ENCODE data around the gene HUWE1. TPM values are rescaled to one million over a fixed set of nuclear protein-coding genes. Genes with fewer than 3 reads are reported as not detected.
A peak's percentile ranks its signal among the peaks of the same experiment; 100 is the strongest.

The HUWE1 gene
- 100 to 1,000 TPM; 136 to 200 (median 152) TPM for total RNA-seq
- long read RNA-seq, donor 1, partial matches to known transcripts, result 24 of 31 reads
- long read RNA-seq, donor 1, other reads (novel, unspliced or antisense), result 7 of 31 reads
- long read RNA-seq, donor 2, partial matches to known transcripts, result 8 of 10 reads
- long read RNA-seq, donor 2, other reads (novel, unspliced or antisense), result 2 of 10 reads

- DNase-seq, result peak; percentile 87 to 88 (median 88)
- intact Hi-C loops (cut with DNase I, micrococcal nuclease), result no loop called here
- TF ChIP-seq CTCF (IDR thresholded peaks at IDR 0.05), result no peak
- Histone ChIP-seq H3K4me3 (peak within 1 kb of the TSS; percentile 56), H3K36me3 (ENCODE audit: low read depth) (no peaks in the 10 kb centered on the region), H3K9me3 (no peaks in the 10 kb centered on the region), H3K4me1 (ENCODE audit: low read depth) (peaks cover 6% of the 10 kb centered on the region)
- ATAC-seq, result peak; percentile 57
Measured at GRCh38 chrX:53686151-53686885, at the start of gene HUWE1. Gene HUWE1 (minus strand): TSS chrX:53686719. CDS start chrX:53654107, 32,612 bp downstream.

DNA sequence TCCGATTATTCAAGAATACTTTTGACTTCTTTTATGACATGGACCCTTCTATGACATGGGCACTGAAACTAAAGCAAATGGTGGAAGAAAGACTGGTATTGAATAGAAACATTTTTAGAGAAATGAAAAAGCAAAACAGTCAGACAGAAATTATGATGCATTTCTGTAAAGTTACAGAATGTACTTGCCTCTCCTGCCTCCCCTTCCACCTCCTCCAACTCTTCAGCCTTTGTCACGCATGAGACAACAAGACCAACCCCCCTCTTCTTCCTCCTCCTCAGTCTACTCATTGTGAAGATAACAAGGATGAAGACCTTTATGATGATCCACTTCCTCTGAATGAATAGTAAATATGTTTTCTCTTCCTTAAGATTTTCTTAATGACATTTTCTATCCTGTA lies 46.3 kb upstream of the HUWE1 start:
- Histone ChIP-seq H3K4me3 (no peak overlapping the region), H3K9me3 (no peaks in the 10 kb centered on the region), H3K36me3 (ENCODE audit: low read depth) (no peaks in the 10 kb centered on the region), H3K4me1 (ENCODE audit: low read depth) (no peaks in the 10 kb centered on the region)
- ATAC-seq, result no peak
- DNase-seq, result no peak
- TF ChIP-seq CTCF (IDR thresholded peaks at IDR 0.05), result no peak
- intact Hi-C loops (cut with DNase I, micrococcal nuclease), result no loop called here

DNA sequence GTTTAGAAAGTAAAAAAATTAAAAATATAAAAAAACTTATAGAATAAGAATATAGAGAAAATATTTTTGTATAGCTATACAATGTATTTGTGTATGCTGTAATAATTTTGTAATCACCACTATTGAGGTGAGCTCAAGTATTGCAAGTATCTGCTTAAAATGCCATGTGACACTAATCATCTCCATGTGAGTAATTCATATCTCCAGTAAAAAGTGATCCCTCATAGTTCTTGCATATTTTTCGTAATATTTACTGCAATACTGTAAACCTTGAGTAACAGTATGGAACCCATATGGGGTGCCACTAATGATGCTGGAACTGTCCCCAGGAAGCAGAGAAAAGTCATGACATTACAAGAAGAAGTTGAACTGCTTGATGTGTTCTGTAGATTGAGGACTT lies 43.2 kb upstream of the HUWE1 start:
- no peaks in the 10 kb centered on the region for H3K4me1 ChIP-seq (ENCODE audit: low read depth)
- ATAC-seq (no peak), DNase-seq (no peak)
- no peaks in the 10 kb centered on the region for H3K36me3 ChIP-seq (ENCODE audit: low read depth)
- intact Hi-C loops (cut with DNase I, micrococcal nuclease), result no loop called here
- no peak overlapping the region for H3K4me3 ChIP-seq
- no peak for TF ChIP-seq CTCF (IDR thresholded peaks at IDR 0.05)
- no peaks in the 10 kb centered on the region for H3K9me3 ChIP-seq

DNA sequence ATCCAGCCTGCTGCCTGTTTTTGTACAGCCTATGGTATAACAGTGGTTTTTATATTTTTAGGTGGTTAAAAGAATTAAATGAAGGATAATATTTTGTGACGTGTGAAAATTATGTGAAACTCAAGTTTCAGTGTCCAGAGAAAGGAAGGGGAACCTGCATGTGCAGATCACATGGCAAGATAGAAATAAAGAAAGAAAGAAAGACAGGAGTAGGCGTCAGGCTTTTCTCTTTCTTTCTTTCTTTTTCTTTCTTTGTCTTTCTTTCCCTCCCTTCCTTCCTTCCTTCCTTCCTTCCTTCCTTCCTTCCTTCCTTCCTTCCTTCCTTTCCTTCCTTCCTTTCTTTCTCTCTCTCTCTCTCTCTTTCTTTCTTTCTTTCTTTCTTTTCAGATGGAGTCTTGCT lies 42.0 kb upstream of the HUWE1 start:
- no peaks in the 10 kb centered on the region for H3K36me3 ChIP-seq (ENCODE audit: low read depth)
- DNase-seq (no peak), ATAC-seq (no peak)
- intact Hi-C loops (cut with DNase I, micrococcal nuclease), result no loop called here
- no peak for TF ChIP-seq CTCF (IDR thresholded peaks at IDR 0.05)
- H3K4me1 ChIP-seq (ENCODE audit: low read depth), result no peaks in the 10 kb centered on the region
- H3K9me3 ChIP-seq, result no peaks in the 10 kb centered on the region
- H3K4me3 ChIP-seq, result no peak overlapping the region

DNA sequence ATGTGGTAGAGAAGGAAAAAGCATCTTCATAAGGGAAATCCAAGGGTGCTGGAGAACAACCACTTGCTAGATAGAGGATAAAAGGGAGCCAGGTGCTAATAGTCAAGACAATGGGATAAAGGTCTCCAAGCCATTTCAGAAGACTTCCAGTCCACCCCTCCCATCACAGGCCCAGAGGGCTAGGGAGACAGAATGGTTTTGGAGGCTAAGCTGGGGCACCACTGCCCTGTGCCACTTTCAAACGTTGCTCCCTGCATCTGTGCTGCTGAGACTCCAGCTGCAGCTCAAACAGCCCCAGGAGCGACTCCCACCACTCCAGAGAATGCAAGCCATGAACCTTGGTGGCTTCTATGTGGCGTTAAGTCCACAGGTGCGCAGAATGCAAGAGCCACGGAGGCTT lies 38.4 kb upstream of the HUWE1 start:
- TF ChIP-seq CTCF (IDR thresholded peaks at IDR 0.05), result no peak
- Histone ChIP-seq H3K4me3 (no peak overlapping the region), H3K4me1 (ENCODE audit: low read depth) (no peaks in the 10 kb centered on the region), H3K9me3 (no peaks in the 10 kb centered on the region), H3K36me3 (ENCODE audit: low read depth) (no peaks in the 10 kb centered on the region)
- no peak for DNase-seq
- ATAC-seq, result no peak
- intact Hi-C loops (cut with DNase I, micrococcal nuclease), result no loop called here

Data from mucosa of descending colon (tissue), 3 donors.